OCI-LY3 (cell line): ENCODE data around the gene D2HGDH.

Source experiments
- CTCF ChIP-seq: fragments of 200-600, 300-600 bp; sonication (generic); IDR thresholded peaks from 2 replicates; pipeline ENCODE4 v1.5.1; 2014; ENCODE audit warnings: antibody characterized with exemption, low read length, low read depth
- EZH2phosphoT487 ChIP-seq: fragments of 200-600 bp; shearing (Covaris generic); IDR thresholded peaks from 2 replicates; pipeline ENCODE4 v1.6.1; 2018; ENCODE audit warnings: antibody characterized with exemption, mixed run types, low read depth

DNA sequence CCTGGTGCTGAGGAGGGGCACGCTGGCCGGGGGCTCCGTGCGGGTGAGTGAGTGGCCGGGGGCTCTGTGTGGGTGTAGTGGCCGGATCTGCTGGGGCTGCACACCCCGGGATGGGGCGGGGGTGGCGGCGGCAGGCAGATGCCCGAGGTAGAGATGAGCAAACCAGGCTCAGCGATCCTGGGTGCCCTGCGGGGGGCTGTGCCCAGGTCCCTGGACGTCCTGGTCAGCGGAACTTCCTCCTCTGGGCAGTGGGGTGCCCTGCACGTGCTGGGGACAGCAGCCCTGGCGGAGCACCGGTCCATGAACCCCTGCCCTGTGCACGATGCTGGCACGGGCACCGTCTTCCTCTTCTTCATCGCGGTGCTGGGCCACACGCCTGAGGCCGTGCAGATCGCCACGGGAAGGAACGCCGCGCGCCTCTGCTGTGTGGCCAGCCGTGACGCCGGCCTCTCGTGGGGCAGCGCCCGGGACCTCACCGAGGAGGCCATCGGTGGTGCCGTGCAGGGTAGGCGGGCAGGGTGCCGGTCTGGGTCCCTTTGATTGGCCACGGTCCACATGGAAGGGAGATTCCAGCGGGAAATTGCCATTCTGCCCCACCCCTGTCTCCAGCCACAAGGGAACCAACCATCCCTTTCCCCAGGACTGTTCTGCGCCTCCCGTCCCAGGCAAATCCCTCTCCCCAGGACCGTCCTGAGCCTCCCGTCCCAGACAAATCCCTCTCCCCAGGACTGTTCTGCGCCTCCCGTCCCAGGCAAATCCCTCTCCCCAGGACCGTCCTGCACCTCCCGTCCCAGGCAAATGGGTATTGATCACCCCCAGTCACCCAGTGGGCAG lies 80.4 kb downstream of the D2HGDH start:
- TF ChIP-seq CTCF (no peak), EZH2phosphoT487 (no peak)
